GM10847 (cell line): ENCODE results near the gene DPM1.

Source experiments
- POLR2A ChIP-seq: IDR thresholded peaks from 2 replicates; pipeline ENCODE4 v1.6.1; 2011; ENCODE audit not compliant: insufficient read length; ENCODE audit errors: extremely low read depth

The DPM1 gene

DNA sequence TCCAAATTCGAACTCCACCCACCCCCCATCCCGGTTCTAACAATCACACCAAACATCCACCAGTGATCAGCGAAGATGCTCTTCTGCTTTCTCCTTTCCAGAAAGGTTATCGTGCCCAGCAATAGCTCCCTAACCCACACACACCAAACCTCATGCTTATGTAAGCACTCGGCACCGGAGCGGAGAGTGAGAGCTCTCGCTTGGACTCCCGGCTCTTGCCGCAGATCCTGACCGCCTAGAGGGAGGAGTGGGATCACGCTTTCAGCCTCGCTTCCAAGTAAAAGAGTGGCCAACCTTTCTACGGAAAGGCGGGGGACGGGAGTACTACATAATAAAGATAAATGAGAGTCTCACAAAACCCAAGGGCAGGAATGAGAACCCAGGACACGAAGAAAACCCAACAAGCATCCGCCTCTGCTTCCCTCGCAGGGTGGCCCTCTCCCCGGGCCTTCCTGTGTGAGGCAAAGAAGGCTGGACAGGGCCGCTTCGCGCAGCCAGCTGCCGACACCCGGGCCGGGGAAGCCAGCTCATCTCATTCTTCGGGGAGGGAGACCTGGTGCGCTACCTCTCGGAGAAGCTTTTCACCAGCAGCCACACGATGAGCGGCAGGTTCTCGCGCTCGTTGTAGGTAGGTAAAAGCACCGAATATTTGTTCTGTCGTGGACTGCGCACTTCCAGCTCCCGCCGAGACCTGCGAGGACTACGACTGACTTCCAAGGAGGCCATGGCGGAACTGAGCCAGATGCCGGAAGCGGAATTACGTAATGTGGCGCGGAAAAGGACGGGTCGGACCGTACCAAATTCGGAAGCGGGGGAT, at the start of gene DPM1:
Gene DPM1, minus strand, starts transcription at position 735 of the 817 bp plus-strand sequence. Its CDS starts 9 bp downstream, at position 726.
- TF ChIP-seq POLR2A: peak; percentile 94

DNA sequence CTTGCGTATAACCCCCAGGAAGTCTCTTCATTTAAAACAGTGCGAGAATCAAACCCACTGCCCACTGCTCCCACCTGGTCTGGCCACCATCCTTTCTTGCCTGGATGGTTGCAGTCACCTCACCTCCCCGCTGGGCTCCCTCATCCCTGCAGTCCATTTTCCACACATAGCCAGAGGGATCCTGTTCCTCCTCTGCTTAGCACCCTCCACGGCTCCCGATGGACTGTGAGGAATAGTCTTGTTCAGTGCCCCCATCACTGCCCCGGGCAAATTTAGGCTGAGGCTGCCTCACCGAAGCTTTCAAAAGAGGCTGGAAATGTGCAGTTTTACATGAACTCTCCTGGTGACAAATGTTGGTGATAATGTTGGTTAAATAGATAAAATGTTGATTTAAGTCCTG, 46.9 kb upstream of the DPM1 start:
- no peak for TF ChIP-seq POLR2A

DNA sequence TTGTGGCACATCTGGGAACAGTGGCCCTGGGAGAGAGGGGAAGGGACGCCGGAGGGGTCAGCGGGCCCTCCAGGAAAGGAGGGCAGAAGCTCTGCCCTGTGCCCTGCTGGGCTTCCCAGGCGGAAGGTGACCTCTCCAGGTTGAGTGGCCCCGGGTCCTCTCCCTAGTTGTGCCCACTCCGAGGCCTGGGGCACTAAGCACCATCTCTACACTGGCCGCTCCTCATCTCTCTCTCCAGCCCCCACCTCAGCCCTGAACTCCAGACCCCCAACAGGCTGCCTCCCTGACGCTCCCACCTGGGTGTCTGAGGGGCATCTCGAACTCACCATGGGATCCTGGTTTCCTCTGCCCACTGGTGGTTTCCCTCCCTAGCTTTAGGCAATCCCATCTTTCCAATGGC, 46.4 kb upstream of the DPM1 start:
- no peak for TF ChIP-seq POLR2A

DNA sequence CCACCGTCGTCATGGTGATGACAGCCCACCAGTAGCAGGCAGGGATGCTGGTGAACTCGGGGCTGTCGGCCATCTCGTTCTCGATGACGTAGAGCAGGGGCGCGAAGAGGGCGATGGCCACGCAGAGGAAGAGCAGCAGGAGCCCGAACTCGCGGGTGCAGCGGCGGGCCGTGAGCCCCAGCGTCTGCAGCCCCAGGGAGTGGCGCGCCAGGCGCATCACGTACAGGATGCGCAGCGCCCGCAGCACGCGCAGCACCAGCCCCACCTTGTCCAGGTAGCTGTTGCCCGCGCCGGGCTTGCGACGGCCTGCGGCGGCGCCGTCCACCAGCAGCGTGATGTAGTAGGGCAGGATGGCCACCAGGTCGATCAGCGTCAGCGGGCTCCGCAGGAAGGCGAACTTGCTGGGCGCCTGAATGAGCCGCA, 46.0 kb upstream of the DPM1 start:
- TF ChIP-seq POLR2A: no peak

DNA sequence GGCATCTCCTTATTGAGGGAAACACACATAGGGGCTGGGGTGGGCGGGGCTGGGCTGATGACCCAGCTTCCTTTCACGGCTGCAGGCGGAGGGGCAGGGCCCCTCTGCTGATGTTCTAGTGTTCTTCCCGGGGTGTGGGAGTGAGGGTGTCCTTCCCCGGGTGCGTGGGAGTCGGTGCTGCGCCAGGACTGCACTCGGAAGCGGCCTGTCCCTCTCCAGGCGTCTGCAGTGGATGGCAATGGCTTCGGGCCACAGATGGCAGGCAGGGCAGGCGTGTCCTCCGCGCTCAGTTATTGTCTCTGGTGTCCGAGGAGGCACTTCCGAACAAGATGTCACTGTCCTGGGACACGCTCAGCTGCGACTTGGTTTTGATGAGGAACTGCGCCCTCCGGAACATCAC, 45.4 kb upstream of the DPM1 start:
- no peak for TF ChIP-seq POLR2A

DNA sequence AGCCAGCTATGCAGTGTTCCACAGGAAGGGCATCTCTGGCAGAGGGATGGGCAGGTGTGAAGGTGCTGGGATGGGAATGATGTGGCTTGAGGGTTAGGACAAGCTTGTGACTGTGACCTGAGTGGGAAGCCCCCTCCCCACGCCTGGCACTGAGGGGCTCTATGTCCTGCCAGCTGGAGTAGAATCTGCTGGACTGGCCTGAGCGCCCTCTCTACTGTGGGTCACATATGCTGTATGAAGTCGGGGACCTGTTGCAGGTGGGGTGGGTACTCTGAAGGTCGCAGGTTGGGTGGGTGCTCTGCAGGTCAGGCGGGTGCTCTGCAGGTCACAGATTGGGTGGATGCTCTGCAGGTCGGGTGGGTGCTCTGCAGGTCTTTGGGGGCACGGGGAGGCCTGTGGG, 44.3 kb upstream of the DPM1 start:
- no peak for TF ChIP-seq POLR2A

DNA sequence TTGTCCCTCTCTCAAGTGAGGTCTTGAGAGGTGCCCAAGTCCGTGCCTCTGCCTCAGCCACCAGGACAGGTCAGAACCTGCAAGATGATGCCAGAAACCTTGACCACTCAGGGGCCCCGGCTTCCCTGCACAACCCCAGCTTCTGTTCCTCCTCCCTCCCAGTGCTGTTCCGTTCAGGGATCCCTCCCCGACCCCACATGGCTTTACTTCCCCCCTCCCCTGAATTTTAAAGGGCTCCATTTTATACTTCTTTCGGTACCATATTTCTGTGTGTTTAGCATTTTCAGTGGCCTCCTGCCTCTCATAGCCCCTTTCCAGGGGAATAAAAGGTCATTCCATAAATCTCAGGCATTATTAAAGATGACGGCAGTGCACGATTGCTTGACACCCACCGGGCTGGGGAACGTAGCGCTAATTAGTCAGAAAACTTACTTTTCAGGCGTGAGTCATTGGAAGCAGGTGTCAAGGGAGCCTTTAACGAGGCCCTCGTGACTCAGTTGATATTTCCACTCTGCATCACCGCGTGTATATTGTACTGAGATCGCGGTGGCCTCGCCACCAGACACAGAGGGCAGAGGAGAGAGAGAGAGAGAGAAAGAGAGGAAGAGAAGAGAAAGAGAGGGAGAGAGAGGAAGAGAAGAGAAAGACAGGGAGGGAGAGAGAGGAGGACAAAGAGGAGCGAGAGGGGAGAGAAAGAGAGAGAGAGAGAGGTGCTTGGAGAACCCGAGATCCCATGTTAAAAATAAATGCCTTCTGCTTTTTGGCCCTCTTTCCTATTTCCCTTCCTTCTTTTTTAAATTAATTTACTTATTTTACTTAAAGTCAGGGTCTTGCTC, 43.3 kb upstream of the DPM1 start:
- no peak for TF ChIP-seq POLR2A

DNA sequence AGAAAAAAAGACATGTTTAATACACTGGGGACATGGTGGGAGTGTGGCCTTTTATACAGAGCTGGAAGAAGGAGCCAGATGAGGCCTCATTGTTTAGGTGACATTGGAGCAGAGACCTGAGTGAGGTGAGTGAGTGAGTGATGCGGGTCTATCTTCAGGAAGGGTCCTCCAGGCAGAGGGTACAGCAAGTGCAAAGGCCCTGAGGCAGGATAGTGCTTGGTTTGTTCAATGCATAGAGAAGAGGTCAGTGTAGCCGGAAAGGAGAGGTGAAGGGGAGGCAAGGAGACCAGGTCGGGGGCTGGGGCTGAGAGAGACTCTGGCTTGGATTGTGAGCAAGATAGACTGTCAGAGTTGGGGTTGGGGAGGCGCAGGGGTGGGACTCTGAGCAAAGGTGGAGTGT, 41.0 kb upstream of the DPM1 start:
- no peak for TF ChIP-seq POLR2A

DNA sequence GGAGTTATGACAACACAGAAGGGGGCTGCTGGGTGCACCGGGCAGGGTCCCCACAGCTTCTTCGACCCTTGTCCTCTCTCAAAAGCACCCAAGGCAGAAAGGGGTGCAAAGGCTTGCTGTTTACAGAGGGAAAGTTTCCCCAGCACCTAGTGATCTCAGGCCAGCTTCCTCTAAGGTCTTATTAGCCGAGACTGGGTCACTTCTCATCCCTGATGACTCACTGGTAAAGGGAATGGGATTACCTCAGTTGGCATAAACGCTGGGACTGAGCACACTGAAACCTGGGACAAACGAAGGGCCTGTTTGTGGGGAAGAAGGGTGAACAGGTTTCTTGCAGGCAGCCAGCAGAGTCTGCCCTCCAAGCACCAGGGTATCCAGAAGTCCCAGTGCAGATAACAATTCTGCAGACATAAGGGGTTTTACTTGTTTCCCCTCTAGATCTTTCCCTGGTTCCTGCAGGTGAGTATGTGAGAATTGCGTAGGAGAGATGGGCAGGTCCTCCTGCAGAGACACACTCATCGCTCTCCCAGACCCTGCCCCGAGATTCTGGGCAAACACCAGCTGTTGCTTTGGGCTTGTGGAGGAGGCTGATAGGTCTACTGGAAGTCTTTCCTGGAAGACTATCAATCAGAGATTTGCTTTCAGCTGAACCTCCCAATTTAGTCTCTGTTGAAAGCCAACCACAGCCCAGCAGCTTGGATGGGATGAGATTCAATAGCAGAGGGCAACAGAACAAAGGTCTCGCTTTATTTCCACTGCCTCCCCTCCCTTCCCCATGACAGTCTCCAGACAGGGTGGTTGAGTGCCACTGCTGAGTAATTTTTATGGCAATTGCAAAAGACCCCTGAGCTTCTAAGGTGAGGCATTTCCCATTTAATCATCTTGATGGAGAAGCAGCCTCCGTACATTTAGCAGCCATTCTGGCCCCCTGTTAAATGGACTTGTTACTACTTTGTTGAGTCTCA, 38.9 kb upstream of the DPM1 start:
- no peak for TF ChIP-seq POLR2A

DNA sequence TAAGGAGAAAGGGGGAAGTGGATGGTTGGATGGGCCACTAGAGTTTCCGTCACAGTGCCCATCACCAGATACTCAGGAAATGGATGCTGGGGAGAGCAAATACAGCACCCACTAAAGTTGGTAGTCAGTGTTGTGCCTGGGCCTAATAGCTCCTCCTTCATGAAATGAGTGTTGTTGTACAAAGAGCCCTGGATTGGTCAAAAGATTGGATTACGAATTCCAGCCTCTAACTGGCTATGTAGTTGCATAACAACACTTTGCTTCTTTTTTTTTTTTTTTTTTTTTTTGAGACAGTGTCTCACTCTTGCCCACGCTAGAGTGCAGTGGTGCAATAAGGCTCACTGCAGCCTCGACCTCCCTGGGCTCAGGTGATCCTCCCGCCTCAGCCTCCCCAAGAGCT, 37.2 kb upstream of the DPM1 start:
- no peak for TF ChIP-seq POLR2A

DNA sequence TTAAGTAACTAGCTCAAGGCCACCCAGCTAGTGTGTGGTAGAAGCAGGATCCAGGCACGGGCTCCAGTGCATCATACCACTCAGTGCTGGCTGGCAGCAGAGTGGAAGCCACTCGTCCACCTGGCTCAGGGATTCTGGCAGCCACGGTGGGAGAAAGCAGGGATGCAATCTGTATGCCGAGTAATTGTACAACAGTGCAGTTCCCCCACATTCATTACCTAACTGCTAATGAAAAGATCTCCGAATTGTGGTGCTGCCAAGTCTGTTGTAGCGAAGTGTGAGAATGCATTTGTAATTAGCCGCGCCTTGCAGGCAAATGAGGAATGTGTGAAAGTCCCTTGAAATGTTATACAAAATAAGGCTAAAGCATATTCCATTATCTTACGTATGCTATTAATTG, 35.5 kb upstream of the DPM1 start:
- no peak for TF ChIP-seq POLR2A

DNA sequence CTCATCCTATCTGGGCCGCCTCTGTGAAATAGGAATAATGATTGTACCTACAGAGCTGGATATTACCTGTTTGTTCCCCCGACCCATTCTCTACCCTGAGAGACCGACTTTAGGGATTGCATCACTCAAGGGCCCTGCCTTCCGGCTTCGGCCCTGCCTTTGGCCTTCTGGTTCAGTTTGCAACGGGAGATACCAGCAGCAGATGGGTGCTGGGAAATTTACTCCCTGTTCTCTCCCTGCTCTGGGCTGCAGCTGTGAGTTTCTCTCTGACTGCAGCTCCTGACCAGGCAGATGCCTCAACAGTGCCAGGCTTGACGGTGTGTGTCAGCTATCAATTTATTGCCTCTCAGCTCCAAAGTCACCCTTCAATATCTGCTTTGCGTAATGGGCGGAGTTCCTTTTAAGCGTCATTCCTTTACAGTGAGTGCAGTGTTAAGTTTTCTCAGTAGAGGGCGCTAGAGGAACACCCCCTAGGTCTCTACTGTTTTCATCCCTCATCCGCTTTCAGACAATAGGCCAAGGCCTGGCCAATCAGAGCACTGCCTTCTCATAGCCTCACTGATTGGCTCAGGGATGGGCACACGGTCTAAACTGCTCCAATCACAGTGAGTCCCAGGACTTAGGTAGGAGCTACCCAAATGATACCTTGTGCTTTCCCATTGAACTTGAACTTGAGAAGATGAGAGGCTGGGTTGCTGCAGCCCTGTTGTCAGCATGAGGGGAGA, 34.6 kb upstream of the DPM1 start:
- TF ChIP-seq POLR2A: no peak

DNA sequence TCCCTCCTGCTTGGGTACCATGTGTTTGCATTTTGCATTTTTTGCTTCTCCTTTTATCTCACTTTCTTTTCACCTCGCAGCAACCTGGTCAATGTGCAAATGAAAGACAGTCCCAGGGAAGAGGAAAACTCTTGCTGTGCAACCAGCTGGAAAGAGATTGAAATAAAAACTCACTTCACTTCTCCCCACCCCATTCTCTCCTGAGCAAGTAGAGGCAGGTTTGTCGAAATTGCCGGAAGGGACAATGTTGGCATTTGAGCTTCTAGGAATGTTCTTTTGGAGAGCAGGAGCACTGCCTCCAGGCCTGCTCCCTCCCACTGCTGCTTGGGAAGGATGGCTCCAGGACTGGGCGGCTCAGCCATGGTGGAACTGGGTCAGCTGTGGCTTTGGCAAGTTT, 34.0 kb upstream of the DPM1 start:
- no peak for TF ChIP-seq POLR2A

DNA sequence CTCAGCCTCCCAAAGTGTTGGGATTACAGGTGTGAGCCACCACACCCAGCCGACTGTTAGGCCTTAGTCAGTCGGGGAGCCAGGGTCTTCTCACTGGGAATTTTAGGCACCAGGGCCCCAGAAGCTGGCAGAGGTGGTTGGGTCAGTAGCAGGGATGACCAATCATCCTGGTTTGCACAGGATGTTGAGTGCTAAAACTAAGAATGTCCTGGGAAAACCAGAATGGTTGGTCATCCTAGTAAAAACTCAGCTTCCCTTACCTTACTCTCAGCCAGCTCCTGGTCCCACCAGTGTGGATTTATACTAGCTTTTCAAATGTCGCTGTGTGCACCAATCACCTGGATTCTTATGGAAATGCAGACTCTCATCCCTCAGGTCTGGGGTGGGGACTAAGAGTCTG, 32.7 kb upstream of the DPM1 start:
- no peak for TF ChIP-seq POLR2A
